Measurements from ENCODE around the gene WDR37. TPM values are rescaled to one million over a fixed set of nuclear protein-coding genes. Genes with fewer than 3 reads are reported as not detected.

The WDR37 gene
- total RNA-seq, 1 experiment from 2014 or later: 9.6 TPM

GRCh38 chr10:1152386-1153250, 96.4 kb downstream of the WDR37 start:
- in situ Hi-C loops (cut with HindIII; ENCODE audit: low pct_unique_long_range_greater_than_20kb, low sequenced_read_pairs) (no loop called here), intact Hi-C loops (cut with micrococcal nuclease; ENCODE audit: unreplicated experiment) (no loop called here)
- BruUV-seq (replicated peaks): no TSS peak
- no peaks in the 10 kb centered on the region for H3K4me1 ChIP-seq (ENCODE audit: control insufficient read depth, insufficient read depth, low read length)
- CTCF ChIA-PET: no interaction called here
- POLR2A ChIA-PET: no interaction called here
- no peak for ATAC-seq
- no peaks in the 10 kb centered on the region for H3K27me3 ChIP-seq (ENCODE audit: control insufficient read depth, insufficient read depth, low read length)
- no peak for DNase-seq (ENCODE audit: low read depth, low spot score)
- no peak overlapping the region for H3K4me3 ChIP-seq (ENCODE audit: low read depth in 2 of 2, low read length in 2 of 2)
- H3K36me3 ChIP-seq (ENCODE audit: control insufficient read depth, insufficient read depth, low read length): no peaks in the 10 kb centered on the region
- TF ChIP-seq SIN3A (IDR thresholded peaks at IDR 0.05; ENCODE audit: borderline replicate concordance, insufficient read depth, low read depth, low read length): no peak
- TF ChIP-seq TCF7L2 (IDR thresholded peaks at IDR 0.05; ENCODE audit: low read depth, low read length): no peak
- TF ChIP-seq REST (IDR thresholded peaks at IDR 0.05; ENCODE audit: insufficient read depth in 1 of 2, low read depth in 2 of 2, low read length in 1 of 2): no peak
- TF ChIP-seq CTCF (IDR thresholded peaks at IDR 0.05): no peak
- no peak for TF ChIP-seq POLR2AphosphoS5 (IDR thresholded peaks at IDR 0.05; ENCODE audit: low read depth, low read length)
- H3K9me3 ChIP-seq (ENCODE audit: control insufficient read depth, insufficient read depth, low read depth, low read length): no peaks in the 10 kb centered on the region
- H3K27ac ChIP-seq (ENCODE audit: low read length): no peak overlapping the region

- no peaks in the 10 kb centered on the region for H3K4me1 ChIP-seq (ENCODE audit: control insufficient read depth, insufficient read depth, low read length)
- intact Hi-C loops (cut with micrococcal nuclease; ENCODE audit: unreplicated experiment): no loop called here
- ChIA-PET CTCF (no interaction called here), POLR2A (no interaction called here)
- DNase-seq (ENCODE audit: low read depth, low spot score) (no peak), ATAC-seq (no peak)
- no peak overlapping the region for H3K27ac ChIP-seq (ENCODE audit: low read length)
- in situ Hi-C loops (cut with HindIII; ENCODE audit: low pct_unique_long_range_greater_than_20kb, low sequenced_read_pairs): no loop called here
- no peaks in the 10 kb centered on the region for H3K27me3 ChIP-seq (ENCODE audit: control insufficient read depth, insufficient read depth, low read length)
- TF ChIP-seq CTCF (IDR thresholded peaks at IDR 0.05) (no peak), SIN3A (IDR thresholded peaks at IDR 0.05; ENCODE audit: borderline replicate concordance, insufficient read depth, low read depth, low read length) (no peak), REST (IDR thresholded peaks at IDR 0.05; ENCODE audit: insufficient read depth in 1 of 2, low read depth in 2 of 2, low read length in 1 of 2) (no peak), POLR2AphosphoS5 (IDR thresholded peaks at IDR 0.05; ENCODE audit: low read depth, low read length) (no peak), TCF7L2 (IDR thresholded peaks at IDR 0.05; ENCODE audit: low read depth, low read length) (no peak)
- no peaks in the 10 kb centered on the region for H3K9me3 ChIP-seq (ENCODE audit: control insufficient read depth, insufficient read depth, low read depth, low read length)
- BruUV-seq (replicated peaks): no TSS peak
- no peaks in the 10 kb centered on the region for H3K36me3 ChIP-seq (ENCODE audit: control insufficient read depth, insufficient read depth, low read length)
- no peak overlapping the region for H3K4me3 ChIP-seq (ENCODE audit: low read depth in 2 of 2, low read length in 2 of 2)
Observed at GRCh38 chr10:1153251-1153763, 97.1 kb downstream of the WDR37 start.
